Neural progenitor cell (in vitro differentiated cells): ENCODE measurements around the gene SLC6A12. TPM values are rescaled to one million over a fixed set of nuclear protein-coding genes. Genes with fewer than 3 reads are reported as not detected.

ENCODE experiments used
- DNase-seq: peaks from one replicate; pipeline ENCODE4 v3.0.0-alpha.2; 2016; ENCODE audit warnings: low spot score
- H2AFZ ChIP-seq: fragments of 200-600 bp; sonication (generic); replicated peaks from 2 replicates; pipeline ENCODE4 v1.6.1; 2016; ENCODE audit warnings: antibody characterized with exemption
- H3F3A ChIP-seq: fragments of 200-600 bp; sonication (generic); 2 replicates; pipeline ENCODE4 v1.6.1; 2016; ENCODE audit warnings: antibody characterized with exemption, low read depth
- H3K27ac ChIP-seq: fragments of 200-600 bp; sonication (generic); 2 replicates; pipeline ENCODE4 v1.5.1; 2016; ENCODE audit warnings: mild to moderate bottlenecking
- H3K27me3 ChIP-seq: fragments of 200-600 bp; sonication (generic); 2 replicates; pipeline ENCODE4 v1.6.1; 2016; ENCODE audit warnings: mild to moderate bottlenecking, moderate library complexity
- H3K36me3 ChIP-seq: fragments of 200-600 bp; sonication (generic); 2 replicates; pipeline ENCODE4 v1.5.1; 2016
- H3K4me1 ChIP-seq: fragments of 200-600 bp; sonication (generic); 2 replicates; pipeline ENCODE4 v1.6.1; 2016; ENCODE audit warnings: mixed run types
- H3K4me2 ChIP-seq: fragments of 200-600 bp; sonication (generic); 2 replicates; pipeline ENCODE4 v1.6.1; 2016
- H3K4me3 ChIP-seq: fragments of 200-600 bp; sonication (generic); 2 replicates; pipeline ENCODE4 v1.5.1; 2016
- H3K79me2 ChIP-seq: fragments of 200-600 bp; sonication (generic); 2 replicates; pipeline ENCODE4 v1.6.1; 2016; ENCODE audit warnings: low read depth
- H3K9ac ChIP-seq: fragments of 200-600 bp; sonication (generic); 2 replicates; pipeline ENCODE4 v1.6.1; 2016
- H3K9me3 ChIP-seq: fragments of 200-600 bp; sonication (generic); 2 replicates; pipeline ENCODE4 v1.5.1; 2016; ENCODE audit warnings: low read depth
- H4K20me1 ChIP-seq: fragments of 200-600 bp; sonication (generic); 2 replicates; pipeline ENCODE4 v1.6.1; 2016; ENCODE audit warnings: low read depth
- H3K27ac Mint-ChIP-seq: 3 replicates; pipeline ENCODE4 v1.8.0; 2021; ENCODE audit warnings: mixed read lengths
- H3K27me3 Mint-ChIP-seq: 2 replicates; pipeline ENCODE4 v1.8.0; 2022; ENCODE audit warnings: low read depth, mild to moderate bottlenecking, inconsistent platforms, moderate library complexity, mixed read lengths; ENCODE audit not compliant: insufficient read depth
- H3K36me3 Mint-ChIP-seq: 3 replicates; pipeline ENCODE4 v1.8.0; 2021; ENCODE audit warnings: mixed read lengths
- H3K4me1 Mint-ChIP-seq: 3 replicates; pipeline ENCODE4 v1.8.0; 2021; ENCODE audit warnings: mixed read lengths
- H3K4me3 Mint-ChIP-seq: 3 replicates; pipeline ENCODE4 v1.8.0; 2021; ENCODE audit warnings: mild to moderate bottlenecking, moderate library complexity, mixed read lengths
- H3K9me3 Mint-ChIP-seq: 3 replicates; pipeline ENCODE4 v1.8.0; 2020; ENCODE audit warnings: mixed read lengths
- CTCF ChIP-seq: fragments of 200-600 bp; sonication (generic); IDR thresholded peaks from 2 replicates; pipeline ENCODE4 v1.5.1; 2017; ENCODE audit warnings: antibody characterized with exemption, mild to moderate bottlenecking
- EZH2 ChIP-seq: fragments of 200-600 bp; sonication (generic); IDR thresholded peaks from 2 replicates; pipeline ENCODE4 v1.6.1; 2017; ENCODE audit warnings: antibody characterized with exemption, mild to moderate bottlenecking, moderate library complexity
- EZH2phosphoT487 ChIP-seq: fragments of 200-600 bp; sonication (generic); IDR thresholded peaks from 2 replicates; pipeline ENCODE4 v1.6.1; 2017; ENCODE audit warnings: antibody characterized with exemption
- total RNA-seq: library from RNA; depleted of rRNA; stranded (reverse); fragments of >200 nt; gene quantifications from 2 replicates; pipeline ENCODE4 v1.2.3, GENCODE V29; 2015; ENCODE audit warnings: low replicate concordance

SLC6A12 gene
- total RNA-seq, 1 donor from 2014 or later = not detected

- peaks cover 7% of the 10 kb centered on the region for H3K4me1 ChIP-seq
- no peaks in the 10 kb centered on the region for H3K9me3 ChIP-seq
- no peaks in the 10 kb centered on the region for H3K27me3 ChIP-seq
- no peak overlapping the region for H2AFZ ChIP-seq
- H3K36me3 ChIP-seq = no peaks in the 10 kb centered on the region
- no peak overlapping the region for H3K4me2 ChIP-seq
- H3K9ac ChIP-seq = no peak overlapping the region
- H3K27me3 Mint-ChIP-seq = peaks cover 32% of the 10 kb centered on the region
- no peak for DNase-seq
- no peak for TF ChIP-seq CTCF
- TF ChIP-seq EZH2 = no peak
- no peak for TF ChIP-seq EZH2phosphoT487
- no peaks in the 10 kb centered on the region for H3K36me3 Mint-ChIP-seq
- H3K27ac Mint-ChIP-seq = no peak overlapping the region
- H3F3A ChIP-seq = no peaks in the 10 kb centered on the region
- peaks cover 7% of the 10 kb centered on the region for H3K4me1 Mint-ChIP-seq
- H3K79me2 ChIP-seq = no peaks in the 10 kb centered on the region
- H3K4me3 ChIP-seq = no peak overlapping the region
- no peak overlapping the region for H3K27ac ChIP-seq
- no peaks in the 10 kb centered on the region for H4K20me1 ChIP-seq
- H3K4me3 Mint-ChIP-seq = no peak overlapping the region
- no peaks in the 10 kb centered on the region for H3K9me3 Mint-ChIP-seq
Observed at GRCh38 chr12:221736-222135, 7.8 kb upstream of the SLC6A12 start.

GRCh38 chr12:220946-221550 lies 7.1 kb upstream of the SLC6A12 start:
- Histone ChIP-seq H3K27me3 (no peaks in the 10 kb centered on the region), H4K20me1 (no peaks in the 10 kb centered on the region), H3K4me3 (no peak overlapping the region), H3K9me3 (no peaks in the 10 kb centered on the region), H3K79me2 (no peaks in the 10 kb centered on the region), H3K4me2 (no peak overlapping the region), H3K27ac (no peak overlapping the region), H3K9ac (no peak overlapping the region), H3K4me1 (peaks cover 7% of the 10 kb centered on the region), H2AFZ (no peak overlapping the region), H3K36me3 (no peaks in the 10 kb centered on the region), H3F3A (no peaks in the 10 kb centered on the region)
- peaks cover 33% of the 10 kb centered on the region for H3K27me3 Mint-ChIP-seq
- H3K4me1 Mint-ChIP-seq = peaks cover 7% of the 10 kb centered on the region
- H3K4me3 Mint-ChIP-seq = no peak overlapping the region
- no peak for DNase-seq
- H3K36me3 Mint-ChIP-seq = no peaks in the 10 kb centered on the region
- H3K27ac Mint-ChIP-seq = peak overlapping the region; percentile 69
- TF ChIP-seq EZH2 (no peak), CTCF (no peak), EZH2phosphoT487 (no peak)
- no peaks in the 10 kb centered on the region for H3K9me3 Mint-ChIP-seq

GRCh38 chr12:220491-220890 lies 6.5 kb upstream of the SLC6A12 start:
- Mint-ChIP-seq H3K4me3 (no peak overlapping the region), H3K4me1 (peaks cover 7% of the 10 kb centered on the region), H3K36me3 (no peaks in the 10 kb centered on the region), H3K9me3 (no peaks in the 10 kb centered on the region), H3K27ac (peak overlapping the region; percentile 69), H3K27me3 (peaks cover 33% of the 10 kb centered on the region)
- Histone ChIP-seq H3K9ac (no peak overlapping the region), H3K4me2 (no peak overlapping the region), H3K27ac (no peak overlapping the region), H2AFZ (peak overlapping the region; percentile 80), H3K4me3 (no peak overlapping the region), H4K20me1 (no peaks in the 10 kb centered on the region), H3K27me3 (no peaks in the 10 kb centered on the region), H3F3A (no peaks in the 10 kb centered on the region), H3K4me1 (peaks cover 7% of the 10 kb centered on the region), H3K9me3 (no peaks in the 10 kb centered on the region), H3K79me2 (no peaks in the 10 kb centered on the region), H3K36me3 (no peaks in the 10 kb centered on the region)
- no peak for DNase-seq
- no peak for TF ChIP-seq CTCF
- no peak for TF ChIP-seq EZH2
- TF ChIP-seq EZH2phosphoT487 = no peak
